GM23248 (cell line): ENCODE results near the gene HTR2A. TPM values are rescaled to one million over a fixed set of nuclear protein-coding genes. Genes with fewer than 3 reads are reported as not detected.

Source experiments
- DNase-seq: peaks from one replicate; pipeline ENCODE4 v3.0.0-alpha.2; 2015
- H2AFZ ChIP-seq: fragments of 200-600 bp; sonication (generic); 2 replicates; pipeline ENCODE4 v1.6.1; 2016; ENCODE audit warnings: antibody characterized with exemption
- H3F3A ChIP-seq: fragments of 200-600 bp; sonication (generic); 2 replicates; pipeline ENCODE4 v1.6.1; 2016; ENCODE audit warnings: mild to moderate bottlenecking, antibody characterized with exemption, mixed run types; ENCODE audit not compliant: insufficient read depth
- H3K27ac ChIP-seq: fragments of 200-600 bp; sonication (generic); 2 replicates; pipeline ENCODE4 v1.5.1; 2016; ENCODE audit warnings: mild to moderate bottlenecking
- H3K27me3 ChIP-seq: fragments of 200-600 bp; sonication (generic); replicated peaks from 2 replicates; pipeline ENCODE4 v1.6.1; 2016; ENCODE audit warnings: mild to moderate bottlenecking; ENCODE audit not compliant: insufficient read depth
- H3K36me3 ChIP-seq: fragments of 200-600 bp; sonication (generic); 2 replicates; pipeline ENCODE4 v1.6.1; 2016; ENCODE audit warnings: low read depth, mild to moderate bottlenecking
- H3K4me1 ChIP-seq: fragments of 200-600 bp; sonication (generic); 2 replicates; pipeline ENCODE4 v1.6.1; 2016; ENCODE audit warnings: mild to moderate bottlenecking; ENCODE audit not compliant: insufficient read depth
- H3K4me2 ChIP-seq: fragments of 200-600 bp; sonication (generic); one replicate; pipeline ENCODE4 v1.6.1; 2016; ENCODE audit warnings: mild to moderate bottlenecking; ENCODE audit not compliant: unreplicated experiment
- H3K4me3 ChIP-seq: fragments of 200-600 bp; sonication (generic); 2 replicates; pipeline ENCODE4 v1.5.1; 2016; ENCODE audit warnings: mild to moderate bottlenecking
- H3K79me2 ChIP-seq: fragments of 200-600 bp; sonication (generic); 2 replicates; pipeline ENCODE4 v1.6.1; 2016; ENCODE audit warnings: mild to moderate bottlenecking; ENCODE audit not compliant: insufficient read depth
- H3K9ac ChIP-seq: fragments of 200-600 bp; sonication (generic); 2 replicates; pipeline ENCODE4 v1.6.1; 2016; ENCODE audit warnings: mild to moderate bottlenecking
- H3K9me2 ChIP-seq: fragments of 200-600 bp; sonication (generic); 2 replicates; pipeline ENCODE4 v1.6.1; 2016; ENCODE audit warnings: mixed run types, mild to moderate bottlenecking, moderate library complexity; ENCODE audit not compliant: insufficient read depth
- H3K9me3 ChIP-seq: fragments of 200-600 bp; sonication (generic); one replicate; pipeline ENCODE4 v1.6.1; 2017; ENCODE audit warnings: low read depth
- H4K20me1 ChIP-seq: fragments of 200-600 bp; sonication (generic); 2 replicates; pipeline ENCODE4 v1.6.0; 2016; ENCODE audit not compliant: insufficient read depth
- EZH2 ChIP-seq: fragments of 200-600 bp; sonication (generic); IDR thresholded peaks from 2 replicates; pipeline ENCODE4 v1.6.1; 2018; ENCODE audit warnings: antibody characterized with exemption, mild to moderate bottlenecking; ENCODE audit not compliant: insufficient read depth, poor library complexity, severe bottlenecking
- EZH2phosphoT487 ChIP-seq: fragments of 200-600 bp; sonication (generic); IDR thresholded peaks from 2 replicates; pipeline ENCODE4 v1.6.1; 2018; ENCODE audit warnings: antibody characterized with exemption, moderate library complexity, mild to moderate bottlenecking, low read depth; ENCODE audit not compliant: insufficient read depth
- WGBS, 2 experiments: methylation state at CpG; one replicate each; pipeline ENCODE4 v1.1.6; 2015 to 2017; ENCODE audit warnings: low lambda C conversion rate in 2 of 2, low coverage in 1 of 2; ENCODE audit errors: missing lambda C conversion rate in 2 of 2; 5-methylcytosine and 5-hydroxymethylcytosine counted together
- in situ Hi-C: fragments of 300-500 bp; cut with MboI; formaldehyde crosslinking; loops from 2 replicates; pipeline ENCODE4 v1.15.0; 2020
- polyA plus RNA-seq: library from polyadenylated mRNA; unstranded; fragments of >200 nt; fragmentation: Nextera tagmentation; extraction: Ambion mirVana; gene quantifications from 2 replicates; pipeline ENCODE4 v1.2.1, GENCODE V29; 2016
- total RNA-seq: library from RNA; depleted of rRNA; stranded (reverse); fragments of >200 nt; shearing (Covaris generic); gene quantifications from 2 replicates; pipeline ENCODE4 v1.2.3, GENCODE V29; 2014

Gene HTR2A
- total and polyA plus RNA-seq, 2 experiments from 2014 or later: 2.0 to 2.1 TPM

GRCh38 chr13:46874006-46874405 lies 22.8 kb downstream of the HTR2A start:
- H3K4me1 ChIP-seq: no peaks in the 10 kb centered on the region
- no peak for DNase-seq
- in situ Hi-C loops: no loop called here
- no peaks in the 10 kb centered on the region for H3K79me2 ChIP-seq
- H3F3A ChIP-seq: no peaks in the 10 kb centered on the region
- H4K20me1 ChIP-seq: no peaks in the 10 kb centered on the region
- 38 to 41% methylated on average over 5 of the region's 5 CpGs for WGBS, 2 experiments
- no peaks in the 10 kb centered on the region for H3K9me2 ChIP-seq
- H3K4me3 ChIP-seq: no peak overlapping the region
- no peak overlapping the region for H3K4me2 ChIP-seq
- TF ChIP-seq EZH2 (no peak), EZH2phosphoT487 (no peak)
- no peak overlapping the region for H3K9ac ChIP-seq
- H3K9me3 ChIP-seq: no peaks in the 10 kb centered on the region
- no peaks in the 10 kb centered on the region for H3K27me3 ChIP-seq
- H3K27ac ChIP-seq: no peak overlapping the region
- peak overlapping the region; percentile 54 for H2AFZ ChIP-seq
- no peaks in the 10 kb centered on the region for H3K36me3 ChIP-seq

- H3F3A ChIP-seq: no peaks in the 10 kb centered on the region
- no peak overlapping the region for H2AFZ ChIP-seq
- H3K36me3 ChIP-seq: no peaks in the 10 kb centered on the region
- H3K27me3 ChIP-seq: no peaks in the 10 kb centered on the region
- DNase-seq: no peak
- no peaks in the 10 kb centered on the region for H3K9me2 ChIP-seq
- no peak overlapping the region for H3K4me3 ChIP-seq
- no peak overlapping the region for H3K9ac ChIP-seq
- H3K79me2 ChIP-seq: no peaks in the 10 kb centered on the region
- no peak overlapping the region for H3K4me2 ChIP-seq
- no peaks in the 10 kb centered on the region for H3K9me3 ChIP-seq
- in situ Hi-C loops: no loop called here
- no peak for TF ChIP-seq EZH2
- no peak for TF ChIP-seq EZH2phosphoT487
- no peaks in the 10 kb centered on the region for H3K4me1 ChIP-seq
- no peaks in the 10 kb centered on the region for H4K20me1 ChIP-seq
- WGBS, 2 experiments: 89 to 95% methylated on average over 2 of the region's 2 CpGs
- H3K27ac ChIP-seq: no peak overlapping the region
These were observed 25.3 kb downstream of the HTR2A start for GRCh38 chr13:46871557-46871956.

DNA sequence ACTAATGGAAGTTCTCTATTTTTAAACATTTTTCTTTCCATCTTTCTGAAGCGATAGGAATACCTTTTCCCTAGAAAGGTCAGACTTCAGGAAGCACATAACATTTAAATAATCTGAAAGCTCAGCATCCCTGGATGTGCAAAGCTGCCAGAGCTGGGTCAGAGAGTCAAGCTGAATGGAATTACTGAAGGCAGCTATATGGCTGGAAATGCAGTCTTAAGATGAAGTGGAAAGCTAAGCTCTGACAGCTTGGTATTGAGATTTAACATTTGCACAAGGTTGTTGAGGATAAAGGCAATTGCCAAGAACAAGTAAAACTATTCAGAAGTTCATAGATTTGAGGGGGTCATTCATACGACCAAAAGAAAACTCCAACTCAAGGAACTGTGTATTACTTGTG lies 28.8 kb downstream of the HTR2A start:
- Histone ChIP-seq H3K4me3 (no peak overlapping the region), H3K27ac (no peak overlapping the region), H3K27me3 (no peaks in the 10 kb centered on the region), H3K9me3 (no peaks in the 10 kb centered on the region), H2AFZ (no peak overlapping the region), H3K4me1 (peaks cover 9% of the 10 kb centered on the region), H3K36me3 (no peaks in the 10 kb centered on the region), H3F3A (no peaks in the 10 kb centered on the region; the same call in 1 of the 2 replicates), H4K20me1 (no peaks in the 10 kb centered on the region), H3K9me2 (no peaks in the 10 kb centered on the region), H3K9ac (no peak overlapping the region), H3K4me2 (no peak overlapping the region), H3K79me2 (no peaks in the 10 kb centered on the region)
- no peak for DNase-seq
- TF ChIP-seq EZH2phosphoT487 (no peak), EZH2 (no peak)
- 79 to 82% methylated on average over 2 of the region's 2 CpGs for WGBS, 2 experiments
- in situ Hi-C loops: no loop called here

DNA sequence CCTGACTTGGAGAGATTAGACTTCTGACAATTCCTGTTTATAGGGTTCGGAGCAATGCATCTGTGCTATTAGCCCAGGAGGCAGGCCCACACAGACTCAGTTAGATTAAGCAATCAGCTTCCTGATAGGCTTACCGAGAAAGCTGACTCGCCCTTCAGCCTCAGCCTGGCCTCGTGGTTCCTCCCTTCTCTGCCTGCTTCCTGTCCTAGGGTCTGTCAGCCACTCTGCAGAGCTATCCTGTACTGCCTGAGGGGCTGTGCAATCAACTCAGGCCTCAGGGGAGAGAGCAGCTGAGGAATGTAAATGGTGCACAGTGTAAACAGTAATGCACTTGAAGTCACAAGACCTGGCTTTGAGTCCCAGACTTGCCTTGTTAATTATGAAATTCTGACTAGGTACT lies 30.7 kb downstream of the HTR2A start:
- H3K4me3 ChIP-seq: no peak overlapping the region
- H3K4me1 ChIP-seq: peaks cover 9% of the 10 kb centered on the region
- no peaks in the 10 kb centered on the region for H3K79me2 ChIP-seq
- no peak for TF ChIP-seq EZH2phosphoT487
- TF ChIP-seq EZH2: no peak
- H3K4me2 ChIP-seq: peak overlapping the region; percentile 3
- H4K20me1 ChIP-seq: no peaks in the 10 kb centered on the region
- no peak overlapping the region for H3K9ac ChIP-seq
- WGBS, 2 experiments: 44 to 47% methylated on average over 4 of the region's 4 CpGs
- H3K27me3 ChIP-seq: no peaks in the 10 kb centered on the region
- no peaks in the 10 kb centered on the region for H3K9me3 ChIP-seq
- DNase-seq: peak; percentile 64
- H3K9me2 ChIP-seq: no peaks in the 10 kb centered on the region
- in situ Hi-C loops: no loop called here
- H3F3A ChIP-seq: no peaks in the 10 kb centered on the region; the same call in 1 of the 2 replicates
- H3K36me3 ChIP-seq: no peaks in the 10 kb centered on the region
- H3K27ac ChIP-seq: 0 out of 2 replicates have a peak overlapping the region, but pooled peaks have one; percentile 14
- H2AFZ ChIP-seq: peak overlapping the region; percentile 65

DNA sequence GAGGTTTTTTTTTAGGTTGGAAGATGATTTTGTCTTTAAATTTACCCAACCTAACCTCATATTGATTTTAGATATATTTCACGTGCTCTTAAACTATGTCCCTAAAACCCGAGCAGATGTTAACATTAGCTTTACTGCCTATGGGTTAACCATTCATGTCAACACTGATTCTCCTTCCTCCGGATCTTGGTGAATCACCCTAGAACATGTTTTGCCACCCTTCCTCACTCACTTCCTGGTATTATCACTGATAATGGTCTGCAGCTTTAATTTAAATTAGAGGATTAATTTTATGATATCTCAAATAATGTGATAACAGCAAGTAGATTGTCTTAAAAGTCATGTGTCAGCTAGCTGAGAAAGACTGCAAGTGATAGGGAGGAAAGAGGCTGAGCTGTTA lies 31.9 kb downstream of the HTR2A start:
- H4K20me1 ChIP-seq: no peaks in the 10 kb centered on the region
- no peaks in the 10 kb centered on the region; the same call in 1 of the 2 replicates for H3F3A ChIP-seq
- no peaks in the 10 kb centered on the region for H3K27me3 ChIP-seq
- no peaks in the 10 kb centered on the region for H3K9me3 ChIP-seq
- no peak for TF ChIP-seq EZH2
- TF ChIP-seq EZH2phosphoT487: no peak
- H3K4me3 ChIP-seq: no peak overlapping the region
- H3K79me2 ChIP-seq: no peaks in the 10 kb centered on the region
- WGBS, 2 experiments: 32 to 54% methylated on average over 3 of the region's 3 CpGs
- no peak overlapping the region for H3K9ac ChIP-seq
- peak; percentile 13 for DNase-seq
- no peaks in the 10 kb centered on the region for H3K9me2 ChIP-seq
- H3K27ac ChIP-seq: no peak overlapping the region
- peaks cover 9% of the 10 kb centered on the region for H3K4me1 ChIP-seq
- no peak overlapping the region for H3K4me2 ChIP-seq
- H2AFZ ChIP-seq: no peak overlapping the region
- no peaks in the 10 kb centered on the region for H3K36me3 ChIP-seq
- in situ Hi-C loops: no loop called here
